ENCODE measurements around the gene DNAJC6.

Gene DNAJC6

GRCh38 chr1:65401612-65402011 is 92.3 kb downstream of the DNAJC6 start:
- no peaks in the 10 kb centered on the region for H3K9me3 Mint-ChIP-seq
- no peak for DNase-seq (ENCODE audit: low spot score in 2 of 2)
- no peak overlapping the region for H3K27ac Mint-ChIP-seq (ENCODE audit: low read depth)
- H3K4me3 Mint-ChIP-seq: no peak overlapping the region
- no peak for ATAC-seq (replicated peaks; ENCODE audit: extremely low read depth, poor library complexity, severe bottlenecking)
- H3K4me1 Mint-ChIP-seq: no peaks in the 10 kb centered on the region
- no peaks in the 10 kb centered on the region for H3K27me3 Mint-ChIP-seq
- H3K36me3 Mint-ChIP-seq (ENCODE audit: insufficient read depth): peaks cover 4% of the 10 kb centered on the region

DNA sequence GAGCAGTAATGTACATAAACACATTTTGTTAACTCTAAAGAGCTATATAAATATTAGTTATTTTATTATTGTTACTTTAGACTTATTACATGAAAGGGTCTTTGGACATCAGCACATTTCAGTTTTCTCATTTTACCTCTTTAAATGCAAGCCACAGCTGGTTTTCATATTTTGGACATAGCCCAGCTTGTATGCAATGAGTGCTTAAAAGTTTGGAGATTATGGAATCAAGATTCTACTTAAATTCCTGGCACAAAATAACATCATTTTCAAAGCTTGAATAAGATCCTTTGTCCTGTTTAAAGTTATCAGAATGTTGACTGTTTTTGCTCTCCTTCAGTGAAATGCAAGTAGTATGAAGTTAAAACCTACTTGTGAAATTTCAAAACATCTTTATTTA is 95.6 kb downstream of the DNAJC6 start:
- H3K27me3 Mint-ChIP-seq: no peaks in the 10 kb centered on the region
- no peaks in the 10 kb centered on the region for H3K9me3 Mint-ChIP-seq
- H3K4me1 Mint-ChIP-seq: no peaks in the 10 kb centered on the region
- H3K27ac Mint-ChIP-seq (ENCODE audit: low read depth): no peak overlapping the region
- DNase-seq (ENCODE audit: low spot score in 2 of 2) (no peak), ATAC-seq (replicated peaks; ENCODE audit: extremely low read depth, poor library complexity, severe bottlenecking) (no peak)
- peaks cover 2% of the 10 kb centered on the region for H3K36me3 Mint-ChIP-seq (ENCODE audit: insufficient read depth)
- no peak overlapping the region for H3K4me3 Mint-ChIP-seq

- no peak overlapping the region for H3K27ac Mint-ChIP-seq (ENCODE audit: low read depth)
- no peaks in the 10 kb centered on the region for H3K27me3 Mint-ChIP-seq
- H3K9me3 Mint-ChIP-seq: no peaks in the 10 kb centered on the region
- ATAC-seq (replicated peaks; ENCODE audit: extremely low read depth, poor library complexity, severe bottlenecking) (no peak), DNase-seq (ENCODE audit: low spot score in 2 of 2) (no peak)
- H3K4me1 Mint-ChIP-seq: no peaks in the 10 kb centered on the region
- no peak overlapping the region for H3K4me3 Mint-ChIP-seq
- peaks cover 3% of the 10 kb centered on the region for H3K36me3 Mint-ChIP-seq (ENCODE audit: insufficient read depth)
These were observed 98.5 kb downstream of the DNAJC6 start for GRCh38 chr1:65407877-65408276.

DNA sequence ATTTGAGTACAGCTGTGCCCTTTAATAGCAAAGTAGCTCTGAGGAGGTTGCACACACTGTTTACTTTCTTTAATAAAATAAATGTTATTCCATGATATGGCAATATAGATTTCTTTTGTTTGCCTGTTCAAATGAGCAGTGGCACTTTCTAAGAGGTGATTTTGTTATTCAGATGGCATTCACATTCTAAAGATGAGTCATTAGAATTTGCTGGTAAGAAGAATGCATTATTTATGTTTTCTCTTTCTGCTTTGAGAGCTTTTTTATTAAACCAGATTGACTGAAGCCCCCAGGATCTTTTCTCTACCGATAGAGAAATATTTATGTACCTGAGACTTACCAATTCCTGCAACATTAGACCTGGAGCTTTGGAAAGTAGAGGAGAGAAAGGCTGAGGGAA is 100.0 kb downstream of the DNAJC6 start:
- no peaks in the 10 kb centered on the region for H3K27me3 Mint-ChIP-seq

DNA sequence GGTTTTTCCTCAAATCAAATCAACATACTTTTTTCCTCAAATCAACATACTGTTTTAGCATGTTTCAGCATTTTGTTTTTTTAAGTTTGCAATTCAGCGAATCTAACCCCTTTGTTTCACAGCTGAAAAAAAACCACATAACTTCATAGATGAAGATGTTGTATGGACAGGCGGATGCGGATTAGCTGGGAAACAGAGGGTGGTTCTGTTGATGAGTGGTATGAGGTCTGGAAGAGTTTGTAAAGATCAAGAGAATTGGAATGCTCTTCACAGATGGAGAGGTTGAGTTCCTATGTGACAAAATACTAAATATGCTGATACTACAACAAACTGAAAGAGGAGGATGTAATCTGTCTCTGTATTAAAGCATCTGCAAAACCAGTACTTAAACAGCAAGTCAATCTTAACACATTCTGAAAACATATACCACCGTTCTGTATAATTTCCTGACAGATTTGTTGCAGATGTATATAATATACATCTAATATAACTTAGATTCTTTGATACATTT is 100.5 kb downstream of the DNAJC6 start:
- DNase-seq (ENCODE audit: low spot score in 2 of 2) (no peak), ATAC-seq (replicated peaks; ENCODE audit: extremely low read depth, poor library complexity, severe bottlenecking) (no peak)
- H3K4me1 Mint-ChIP-seq: no peaks in the 10 kb centered on the region
- H3K9me3 Mint-ChIP-seq: no peaks in the 10 kb centered on the region
- no peaks in the 10 kb centered on the region for H3K27me3 Mint-ChIP-seq
- H3K27ac Mint-ChIP-seq (ENCODE audit: low read depth): no peak overlapping the region
- H3K4me3 Mint-ChIP-seq: no peak overlapping the region
- H3K36me3 Mint-ChIP-seq (ENCODE audit: insufficient read depth): peaks cover 3% of the 10 kb centered on the region

More for the DNA sequence above, 100.0 kb downstream of the DNAJC6 start:
- Mint-ChIP-seq H3K9me3 (no peaks in the 10 kb centered on the region), H3K4me3 (no peak overlapping the region), H3K27ac (ENCODE audit: low read depth) (no peak overlapping the region), H3K36me3 (ENCODE audit: insufficient read depth) (peaks cover 3% of the 10 kb centered on the region), H3K4me1 (no peaks in the 10 kb centered on the region)
- no peak for ATAC-seq (replicated peaks; ENCODE audit: extremely low read depth, poor library complexity, severe bottlenecking)
- no peak for DNase-seq (ENCODE audit: low spot score in 2 of 2)

- no peaks in the 10 kb centered on the region for H3K9me3 Mint-ChIP-seq
- no peak overlapping the region for H3K4me3 Mint-ChIP-seq
- peaks cover 3% of the 10 kb centered on the region for H3K36me3 Mint-ChIP-seq (ENCODE audit: insufficient read depth)
- DNase-seq (ENCODE audit: low spot score in 2 of 2) (no peak), ATAC-seq (replicated peaks; ENCODE audit: extremely low read depth, poor library complexity, severe bottlenecking) (no peak)
- H3K4me1 Mint-ChIP-seq: no peaks in the 10 kb centered on the region
- H3K27ac Mint-ChIP-seq (ENCODE audit: low read depth): no peak overlapping the region
- no peaks in the 10 kb centered on the region for H3K27me3 Mint-ChIP-seq
These were observed 103.1 kb downstream of the DNAJC6 start for GRCh38 chr1:65412256-65412983.

- Mint-ChIP-seq H3K27me3 (no peaks in the 10 kb centered on the region), H3K4me3 (no peak overlapping the region), H3K36me3 (ENCODE audit: insufficient read depth) (peaks cover 3% of the 10 kb centered on the region), H3K9me3 (no peaks in the 10 kb centered on the region), H3K27ac (ENCODE audit: low read depth) (no peak overlapping the region), H3K4me1 (no peaks in the 10 kb centered on the region)
- DNase-seq (ENCODE audit: low spot score in 2 of 2) (no peak), ATAC-seq (replicated peaks; ENCODE audit: extremely low read depth, poor library complexity, severe bottlenecking) (no peak)
These were observed 103.6 kb downstream of the DNAJC6 start for GRCh38 chr1:65412984-65413375.

DNA sequence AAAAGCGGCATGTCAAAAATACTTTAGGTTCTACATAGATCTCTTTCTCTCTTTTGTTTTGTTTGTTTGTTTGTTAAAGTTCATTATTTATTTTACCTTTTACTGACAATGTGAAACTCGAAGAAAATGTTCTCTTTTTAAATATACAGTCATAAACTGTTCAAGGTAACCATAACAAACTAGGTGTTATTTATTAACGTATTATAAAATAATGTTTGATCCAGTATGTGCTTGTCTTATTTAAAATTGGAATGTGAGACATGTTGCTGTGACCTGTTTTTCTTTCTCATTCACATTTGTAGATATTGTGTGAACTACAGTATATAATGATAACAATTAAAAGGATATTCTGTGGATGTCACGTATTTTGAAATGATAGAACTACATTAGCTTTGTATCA is 105.2 kb downstream of the DNAJC6 start:
- H3K27me3 Mint-ChIP-seq: no peaks in the 10 kb centered on the region
- H3K36me3 Mint-ChIP-seq (ENCODE audit: insufficient read depth): peaks cover 1% of the 10 kb centered on the region
- H3K4me1 Mint-ChIP-seq: peaks cover 1% of the 10 kb centered on the region
- H3K27ac Mint-ChIP-seq (ENCODE audit: low read depth): no peak overlapping the region
- ATAC-seq (replicated peaks; ENCODE audit: extremely low read depth, poor library complexity, severe bottlenecking) (no peak), DNase-seq (ENCODE audit: low spot score in 2 of 2) (no peak)
- no peak overlapping the region for H3K4me3 Mint-ChIP-seq
- H3K9me3 Mint-ChIP-seq: no peaks in the 10 kb centered on the region

GRCh38 chr1:65416767-65417166 is 107.4 kb downstream of the DNAJC6 start:
- no peaks in the 10 kb centered on the region for H3K27me3 Mint-ChIP-seq
- H3K9me3 Mint-ChIP-seq: no peaks in the 10 kb centered on the region
- H3K36me3 Mint-ChIP-seq (ENCODE audit: insufficient read depth): peaks cover 5% of the 10 kb centered on the region
- ATAC-seq (replicated peaks; ENCODE audit: extremely low read depth, poor library complexity, severe bottlenecking) (no peak), DNase-seq (ENCODE audit: low spot score in 2 of 2) (no peak)
- H3K4me3 Mint-ChIP-seq: no peak overlapping the region
- no peak overlapping the region for H3K27ac Mint-ChIP-seq (ENCODE audit: low read depth)
- H3K4me1 Mint-ChIP-seq: peaks cover 8% of the 10 kb centered on the region

DNA sequence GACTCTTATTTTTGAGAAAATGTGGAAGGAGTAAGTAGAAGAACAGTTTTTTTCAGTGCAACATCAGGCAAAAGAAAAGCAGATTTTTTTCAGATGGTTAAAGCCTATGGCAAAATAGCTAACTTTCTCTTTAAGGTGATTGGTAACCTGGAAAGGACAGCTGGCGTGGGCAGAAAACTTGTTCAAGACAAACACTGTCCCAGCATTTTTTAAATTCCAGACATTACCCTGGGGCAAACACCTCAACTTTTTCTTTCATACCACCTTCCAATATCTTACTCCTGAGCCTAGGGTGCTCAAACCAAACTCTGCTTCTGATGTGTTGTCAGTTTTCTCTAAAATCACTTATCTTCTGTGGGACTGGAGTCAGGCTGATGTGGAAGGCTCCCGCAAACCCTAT is 108.4 kb downstream of the DNAJC6 start:
- H3K27me3 Mint-ChIP-seq: no peaks in the 10 kb centered on the region
- peaks cover 8% of the 10 kb centered on the region for H3K4me1 Mint-ChIP-seq
- no peak for DNase-seq (ENCODE audit: low spot score in 2 of 2)
- H3K4me3 Mint-ChIP-seq: no peak overlapping the region
- no peak for ATAC-seq (replicated peaks; ENCODE audit: extremely low read depth, poor library complexity, severe bottlenecking)
- H3K27ac Mint-ChIP-seq (ENCODE audit: low read depth): no peak overlapping the region
- H3K36me3 Mint-ChIP-seq (ENCODE audit: insufficient read depth): peaks cover 5% of the 10 kb centered on the region
- no peaks in the 10 kb centered on the region for H3K9me3 Mint-ChIP-seq

DNA sequence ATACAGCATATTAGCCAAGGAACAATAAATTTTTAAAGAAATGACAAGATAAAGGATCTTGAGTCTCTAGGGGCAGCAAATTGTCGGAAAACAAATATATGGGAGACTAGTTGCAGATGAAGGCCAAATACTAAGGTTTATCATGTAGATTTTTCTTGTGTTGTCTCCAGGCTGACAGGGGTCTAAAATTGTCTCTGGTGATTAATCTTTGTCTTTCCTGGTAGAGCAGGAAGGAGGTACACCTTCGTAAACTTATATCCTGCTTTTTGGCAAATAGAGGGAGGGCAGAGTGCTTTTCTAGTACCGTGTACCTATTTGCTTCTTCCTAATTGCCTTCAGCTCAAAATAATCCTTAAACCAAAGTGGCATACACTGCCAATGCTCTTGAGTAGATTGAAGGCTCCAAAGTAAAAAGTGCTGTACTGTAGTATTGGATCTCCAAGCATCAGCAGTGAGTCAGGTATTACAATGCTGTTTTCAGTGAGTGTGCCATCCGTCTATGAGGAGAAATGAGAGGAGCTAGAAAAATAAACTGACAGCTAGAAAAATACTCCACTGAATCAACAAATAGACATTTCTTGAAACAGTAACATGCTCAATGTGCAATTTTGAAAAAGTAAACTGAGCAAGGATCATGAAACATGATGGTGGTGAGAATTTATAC is 109.3 kb downstream of the DNAJC6 start:
- no peak overlapping the region for H3K27ac Mint-ChIP-seq (ENCODE audit: low read depth)
- H3K27me3 Mint-ChIP-seq: no peaks in the 10 kb centered on the region
- DNase-seq (ENCODE audit: low spot score in 2 of 2) (no peak), ATAC-seq (replicated peaks; ENCODE audit: extremely low read depth, poor library complexity, severe bottlenecking) (no peak)
- H3K4me1 Mint-ChIP-seq: peaks cover 8% of the 10 kb centered on the region
- H3K36me3 Mint-ChIP-seq (ENCODE audit: insufficient read depth): peaks cover 5% of the 10 kb centered on the region
- H3K9me3 Mint-ChIP-seq: no peaks in the 10 kb centered on the region
- no peak overlapping the region for H3K4me3 Mint-ChIP-seq

GRCh38 chr1:65419681-65420589 is 110.6 kb downstream of the DNAJC6 start:
- H3K4me1 Mint-ChIP-seq: peaks cover 8% of the 10 kb centered on the region
- H3K36me3 Mint-ChIP-seq (ENCODE audit: insufficient read depth): peaks cover 8% of the 10 kb centered on the region
- no peaks in the 10 kb centered on the region for H3K27me3 Mint-ChIP-seq
- DNase-seq (ENCODE audit: low spot score in 2 of 2) (peak; percentile 98 to 99), ATAC-seq (replicated peaks; ENCODE audit: extremely low read depth, poor library complexity, severe bottlenecking) (peak; percentile 93)
- H3K27ac Mint-ChIP-seq (ENCODE audit: low read depth): no peak overlapping the region
- no peaks in the 10 kb centered on the region for H3K9me3 Mint-ChIP-seq
- no peak overlapping the region for H3K4me3 Mint-ChIP-seq
